ENCODE data around the gene TTI1.

TTI1 gene

GRCh38 chr20:38033330-38034107 lies at the start of gene TTI1, which contains the start of gene RPRD1B:
Gene TTI1, minus strand, starts transcription at chr20:38033456. Its CDS starts 19,640 bp downstream, at chr20:38013816.
Gene RPRD1B, plus strand, starts transcription at chr20:38033746. Its CDS starts 202 bp downstream, at chr20:38033948.
- DNase-seq (ENCODE audit: low spot score) (peak; percentile 79), FAIRE-seq (peak; percentile 49)

GRCh38 chr20:38082894-38083293 lies 49.6 kb upstream of the TTI1 start:
- DNase-seq (ENCODE audit: low spot score) = no peak
- no peak for FAIRE-seq

GRCh38 chr20:38081575-38081974 lies 48.3 kb upstream of the TTI1 start:
- DNase-seq (ENCODE audit: low spot score) (no peak), FAIRE-seq (no peak)

GRCh38 chr20:38079353-38079752 lies 46.1 kb upstream of the TTI1 start:
- DNase-seq (ENCODE audit: low spot score) = no peak
- no peak for FAIRE-seq

GRCh38 chr20:38078084-38078483 lies 44.8 kb upstream of the TTI1 start:
- DNase-seq (ENCODE audit: low spot score) (no peak), FAIRE-seq (no peak)

- FAIRE-seq (no peak), DNase-seq (ENCODE audit: low spot score) (no peak)
These were observed 43.3 kb upstream of the TTI1 start for GRCh38 chr20:38076548-38076947.

- no peak for FAIRE-seq
These were observed 42.1 kb upstream of the TTI1 start for GRCh38 chr20:38075161-38075998.

GRCh38 chr20:38073307-38074071 lies 40.2 kb upstream of the TTI1 start:
- DNase-seq (ENCODE audit: low spot score) (peak; percentile 77), FAIRE-seq (peak; percentile 76)

More at GRCh38 chr20:38075161-38075998, 42.1 kb upstream of the TTI1 start:
- DNase-seq (ENCODE audit: low spot score) = no peak

- no peak for DNase-seq (ENCODE audit: low spot score)
- no peak for FAIRE-seq
These were observed 39.6 kb upstream of the TTI1 start for GRCh38 chr20:38072898-38073297.

- FAIRE-seq (no peak), DNase-seq (ENCODE audit: low spot score) (no peak)
These were observed 34.6 kb upstream of the TTI1 start for GRCh38 chr20:38067717-38068365.

- FAIRE-seq = no peak
- no peak for DNase-seq (ENCODE audit: low spot score)
These were observed 33.9 kb upstream of the TTI1 start for GRCh38 chr20:38066969-38067716.

GRCh38 chr20:38065764-38066375 lies 32.6 kb upstream of the TTI1 start:
- no peak for DNase-seq (ENCODE audit: low spot score)
- no peak for FAIRE-seq

GRCh38 chr20:38063911-38064530 lies 30.8 kb upstream of the TTI1 start:
- no peak for FAIRE-seq
- DNase-seq (ENCODE audit: low spot score) = no peak

- DNase-seq (ENCODE audit: low spot score) = no peak
- FAIRE-seq = no peak
These were observed 29.6 kb upstream of the TTI1 start for GRCh38 chr20:38062890-38063289.

GRCh38 chr20:38061109-38061508 lies 27.9 kb upstream of the TTI1 start:
- DNase-seq (ENCODE audit: low spot score) (no peak), FAIRE-seq (no peak)

- no peak for DNase-seq (ENCODE audit: low spot score)
- FAIRE-seq = no peak
These were observed 27.3 kb upstream of the TTI1 start for GRCh38 chr20:38060536-38060935.

GRCh38 chr20:38059832-38060231 lies 26.6 kb upstream of the TTI1 start:
- DNase-seq (ENCODE audit: low spot score) (no peak), FAIRE-seq (no peak)

GRCh38 chr20:38057351-38057972 lies 24.2 kb upstream of the TTI1 start:
- no peak for FAIRE-seq
- peak; percentile 62 for DNase-seq (ENCODE audit: low spot score)

GRCh38 chr20:38055848-38056247 lies 22.6 kb upstream of the TTI1 start:
- FAIRE-seq (no peak), DNase-seq (ENCODE audit: low spot score) (no peak)

Measured in RCC 7860 (cell line).